A673 (cell line): Measurements from ENCODE around the gene SPSB4. TPM values are rescaled to one million over a fixed set of nuclear protein-coding genes. Genes with fewer than 3 reads are reported as not detected.

ENCODE experiments used
- BruUV-seq: library from RNA; stranded (reverse); fragments of 400-500 nt; replicated peaks from 2 replicates; lab custom pipeline; 2021; lab: Mats Ljungman, UMichigan
- CTCF ChIA-PET: fragments of 300-600 bp; sonication (Branson Sonifier 250); formaldehyde crosslinking; loops from one replicate; lab custom pipeline; 2022; ENCODE audit warnings: antibody characterized with exemption; lab: Charles Lee
- POLR2A ChIA-PET: fragments of 300-600 bp; sonication (Branson Sonifier 250); formaldehyde crosslinking; loops from one replicate; lab custom pipeline; 2022; ENCODE audit warnings: antibody characterized with exemption; ENCODE audit not compliant: low non-redundant PET; lab: Charles Lee
- DNase-seq: peaks from one replicate; pipeline ENCODE4 v3.0.0-alpha.2; 2015; ENCODE audit warnings: low spot score
- H3K27ac ChIP-seq: fragments of 200-600 bp; sonication (generic); 2 replicates; pipeline ENCODE4 v1.5.1; 2016; ENCODE audit warnings: mixed run types, low read depth, mild to moderate bottlenecking, mixed read lengths, antibody characterized with exemption, low read length; ENCODE audit not compliant: poor library complexity, severe bottlenecking
- H3K27me3 ChIP-seq: fragments of 200-600 bp; sonication (generic); replicated peaks from 2 replicates; pipeline ENCODE4 v1.6.1; 2017; ENCODE audit warnings: mixed run types, low read depth, mild to moderate bottlenecking, mixed read lengths, antibody characterized with exemption, low read length; ENCODE audit not compliant: insufficient read depth, poor library complexity
- H3K36me3 ChIP-seq: fragments of 200-600 bp; sonication (generic); 2 replicates; pipeline ENCODE4 v1.6.1; 2016; ENCODE audit warnings: mixed run types, mild to moderate bottlenecking, mixed read lengths, antibody characterized with exemption, low read length; ENCODE audit not compliant: insufficient read depth, poor library complexity, severe bottlenecking
- H3K4me1 ChIP-seq: fragments of 200-600 bp; sonication (generic); 2 replicates; pipeline ENCODE4 v1.6.1; 2017; ENCODE audit warnings: mixed run types, mild to moderate bottlenecking, mixed read lengths, antibody characterized with exemption, low read length; ENCODE audit not compliant: insufficient read depth, poor library complexity, severe bottlenecking
- H3K4me3 ChIP-seq: fragments of 200-600 bp; sonication (generic); 2 replicates; pipeline ENCODE4 v1.5.1; 2016; ENCODE audit warnings: low read depth, mixed run types, mild to moderate bottlenecking, mixed read lengths, low read length; ENCODE audit not compliant: poor library complexity, severe bottlenecking
- H3K9me3 ChIP-seq: fragments of 200-600 bp; sonication (generic); 2 replicates; pipeline ENCODE4 v1.6.1; 2016; ENCODE audit warnings: mixed run types, low read depth, mild to moderate bottlenecking, mixed read lengths, antibody characterized with exemption, low read length; ENCODE audit not compliant: poor library complexity, severe bottlenecking
- CTCF ChIP-seq: fragments of 300-800, 200-600 bp; sonication (generic); conservative IDR thresholded peaks from 2 replicates; pipeline ENCODE4 v1.5.1; 2017; ENCODE audit warnings: low read depth, mild to moderate bottlenecking, antibody characterized with exemption, low read length, moderate library complexity, mixed read lengths
- EZH2 ChIP-seq: fragments of 200-600 bp; sonication (generic); IDR thresholded peaks from 2 replicates; pipeline ENCODE4 v1.6.1; 2017; ENCODE audit warnings: borderline replicate concordance, low read depth, mild to moderate bottlenecking, mixed read lengths, antibody characterized with exemption, low read length; ENCODE audit not compliant: poor library complexity, severe bottlenecking
- intact Hi-C: fragments of 100-400 bp; cut with micrococcal nuclease; formaldehyde crosslinking; loops from one replicate; pipeline ENCODE4 v1.10.0; 2022; ENCODE audit not compliant: unreplicated experiment
- total RNA-seq: library from RNA; stranded (reverse); gene quantifications from 2 replicates; pipeline ENCODE4 v1.2.3, GENCODE V29; 2021

SPSB4 gene
- total RNA-seq, 1 experiment from 2014 or later, result 0.39 TPM

GRCh38 chr3:141125351-141125750 lies 74.2 kb downstream of the SPSB4 start:
- H3K4me1 ChIP-seq, result no peaks in the 10 kb centered on the region
- ChIA-PET POLR2A (no interaction called here), CTCF (no interaction called here)
- no TSS peak for BruUV-seq
- H3K27ac ChIP-seq, result no peak overlapping the region
- no peak for DNase-seq
- H3K9me3 ChIP-seq, result no peaks in the 10 kb centered on the region
- no peaks in the 10 kb centered on the region for H3K36me3 ChIP-seq
- H3K4me3 ChIP-seq, result no peak overlapping the region
- intact Hi-C loops, result no loop called here
- no peaks in the 10 kb centered on the region for H3K27me3 ChIP-seq
- TF ChIP-seq EZH2, result no peak
- no peak for TF ChIP-seq CTCF

- Histone ChIP-seq H3K4me1 (no peaks in the 10 kb centered on the region), H3K36me3 (no peaks in the 10 kb centered on the region), H3K4me3 (no peak overlapping the region), H3K27ac (no peak overlapping the region), H3K27me3 (no peaks in the 10 kb centered on the region), H3K9me3 (no peaks in the 10 kb centered on the region)
- intact Hi-C loops, result no loop called here
- no TSS peak for BruUV-seq
- TF ChIP-seq EZH2 (no peak), CTCF (no peak)
- CTCF ChIA-PET, result no interaction called here
- no peak for DNase-seq
- POLR2A ChIA-PET, result no interaction called here
These were observed 75.7 kb downstream of the SPSB4 start for GRCh38 chr3:141126661-141127343.

- Histone ChIP-seq H3K27ac (no peak overlapping the region), H3K9me3 (no peaks in the 10 kb centered on the region), H3K4me3 (no peak overlapping the region), H3K36me3 (no peaks in the 10 kb centered on the region), H3K27me3 (no peaks in the 10 kb centered on the region), H3K4me1 (no peaks in the 10 kb centered on the region)
- POLR2A ChIA-PET, result no interaction called here
- no peak for DNase-seq
- no TSS peak for BruUV-seq
- CTCF ChIA-PET, result no interaction called here
- TF ChIP-seq EZH2 (no peak), CTCF (no peak)
- intact Hi-C loops, result no loop called here
These were observed 76.4 kb downstream of the SPSB4 start for GRCh38 chr3:141127344-141128125.
